C1 segment of cervical spinal cord (tissue), 14 donors: ENCODE data around the gene IQCK.
"Not testable (repeated sequence)": the region's sequence is repeated elsewhere in the genome, so short reads cannot be mapped to it uniquely, and the experiment has no call there.

Experiments
- DNase-seq, 14 donors: peaks; one replicate each; lab custom pipeline; 2025; lab: John Stamatoyannopoulos, UW

The IQCK gene

GRCh38 chr16:19716183-19716582 is 1.9 kb upstream of the IQCK start:
- no peak for DNase-seq

- DNase-seq: not testable (repeated sequence)
These were observed 1.3 kb upstream of the IQCK start for GRCh38 chr16:19716728-19717127.

DNA sequence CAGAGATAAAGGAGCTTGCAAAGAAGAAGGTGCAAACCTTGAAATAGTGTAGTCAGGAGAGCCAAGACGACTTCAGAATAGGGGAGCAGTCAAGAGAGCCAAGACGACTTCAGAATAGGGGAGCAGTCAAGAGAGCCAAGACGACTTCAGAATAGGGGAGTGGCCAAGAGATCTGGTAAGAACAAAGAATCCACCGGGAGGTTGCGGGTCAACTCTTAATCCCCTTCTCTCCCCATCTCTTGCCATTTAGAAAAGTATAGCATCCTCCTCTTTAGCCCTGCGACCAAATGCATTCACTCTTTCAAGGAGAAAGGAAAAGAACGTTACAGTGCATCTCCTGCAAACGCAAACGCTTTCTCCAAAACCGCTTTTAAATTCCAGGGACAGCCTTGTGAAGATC is 757 bp upstream of the IQCK start:
- no peak for DNase-seq

GRCh38 chr16:19718624-19718965 is 524 bp downstream of the IQCK start:
- DNase-seq: peak in 1 of 14 donors; percentile 51

GRCh38 chr16:19722269-19722952 is 4.3 kb downstream of the IQCK start:
- no peak for DNase-seq

DNA sequence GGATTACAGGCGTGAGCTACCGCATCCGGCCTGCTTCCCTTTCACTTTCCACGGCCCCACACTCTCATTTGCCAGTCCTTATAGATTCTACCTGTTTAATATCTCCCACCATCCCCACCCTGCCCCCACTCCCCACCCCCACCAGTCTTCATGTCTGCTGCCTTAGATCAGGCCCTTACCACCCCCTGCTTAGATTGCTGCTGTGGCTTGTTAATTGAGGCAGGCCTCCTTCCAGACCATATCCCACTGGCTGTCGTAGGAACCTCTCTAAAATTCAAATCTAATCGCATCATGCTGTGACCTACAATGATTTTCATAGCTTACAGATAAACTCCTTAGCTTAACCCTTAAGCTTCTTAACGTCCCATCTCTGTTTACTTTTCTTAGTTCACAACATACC is 4.9 kb downstream of the IQCK start:
- DNase-seq: no peak

DNA sequence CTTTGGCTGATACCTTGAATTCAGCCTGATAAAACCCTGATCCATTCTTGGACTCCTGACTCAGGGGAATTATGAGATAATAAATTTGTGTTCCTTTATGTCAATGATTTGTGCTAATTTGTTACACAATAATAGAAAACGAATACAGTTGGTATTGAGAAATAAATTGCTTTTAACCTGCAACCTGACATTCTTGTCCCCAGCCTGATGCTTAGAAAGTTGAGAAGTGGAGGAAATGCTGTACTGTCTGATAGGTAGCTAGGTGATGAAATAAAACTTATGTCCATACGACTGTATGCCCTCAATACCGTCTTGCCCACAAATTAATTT is 10.5 kb downstream of the IQCK start:
- DNase-seq: no peak

DNA sequence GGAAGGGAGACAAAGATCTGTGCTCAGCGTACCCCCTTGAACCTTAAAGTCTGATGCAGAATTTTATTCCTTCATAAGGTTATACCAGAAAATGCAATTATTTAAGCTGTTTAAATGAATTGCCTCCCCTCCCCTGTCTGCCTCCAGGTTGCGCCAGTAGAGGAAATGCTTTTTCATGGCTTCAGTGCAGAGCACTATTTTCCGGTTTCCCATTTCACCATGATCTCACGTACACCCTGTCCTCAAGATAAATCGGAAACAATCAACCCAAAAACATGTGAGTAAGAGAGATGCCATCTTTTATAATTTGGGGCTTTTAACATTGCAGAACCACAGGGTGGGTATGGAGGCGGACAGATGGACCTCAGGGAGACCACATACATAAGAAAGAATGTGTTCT is 15.5 kb downstream of the IQCK start:
- no peak for DNase-seq

- peak in 5 of 14 donors; percentile 3 to 96 (median 16) for DNase-seq
These were observed 17.2 kb downstream of the IQCK start for GRCh38 chr16:19735074-19735867.

DNA sequence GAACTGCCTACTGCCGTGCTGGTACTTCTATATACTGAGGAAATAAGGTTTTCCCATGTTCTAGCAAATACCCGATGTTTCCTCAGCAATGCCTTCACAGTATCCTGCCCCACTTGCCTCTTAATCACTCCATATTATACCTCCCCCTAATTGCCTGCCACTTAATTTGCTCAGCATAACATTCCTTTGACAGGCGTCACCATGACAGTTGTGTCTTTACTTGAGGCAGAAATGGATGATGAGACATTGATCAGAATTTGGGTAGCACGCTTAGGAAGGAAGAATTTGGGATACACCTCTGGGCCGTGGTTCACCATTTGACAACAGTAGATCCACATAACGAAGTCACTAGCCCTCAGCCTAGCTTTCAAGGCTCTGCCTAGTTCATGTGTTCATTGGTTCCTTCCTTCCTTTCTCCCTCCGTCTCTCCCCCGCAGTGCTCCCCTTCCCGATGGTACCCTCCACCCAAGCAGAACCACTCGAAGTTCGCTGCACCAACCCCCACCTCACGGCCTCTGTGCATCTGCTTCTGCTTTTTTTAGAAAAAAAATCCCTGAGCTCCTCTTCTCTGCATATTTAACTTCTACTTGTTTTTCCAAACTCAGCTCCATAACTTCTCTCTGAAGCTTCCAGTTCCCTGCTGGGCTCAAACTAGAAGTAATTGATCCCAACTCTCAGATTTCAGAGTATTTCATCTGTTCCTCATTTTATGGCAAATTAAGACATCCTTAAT is 19.4 kb downstream of the IQCK start:
- no peak for DNase-seq

- no peak for DNase-seq
These were observed 23.3 kb downstream of the IQCK start for GRCh38 chr16:19741354-19741753.

DNA sequence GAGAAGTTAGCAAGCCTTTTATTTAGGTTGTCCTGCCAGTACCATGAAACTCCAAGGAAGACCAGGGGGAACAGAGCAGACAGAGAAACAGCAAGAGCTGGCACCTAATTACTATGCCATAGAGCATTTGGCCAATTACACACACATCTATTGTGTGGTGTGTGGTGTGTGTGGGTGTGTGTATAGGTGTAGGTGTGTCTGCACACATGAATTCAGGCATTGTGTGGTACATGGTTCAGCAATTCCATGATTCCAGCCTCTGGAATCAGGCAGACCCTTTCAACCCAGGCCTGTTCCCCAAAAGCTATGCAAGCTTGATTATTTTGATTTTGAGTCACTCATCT is 25.7 kb downstream of the IQCK start:
- DNase-seq: no peak

DNA sequence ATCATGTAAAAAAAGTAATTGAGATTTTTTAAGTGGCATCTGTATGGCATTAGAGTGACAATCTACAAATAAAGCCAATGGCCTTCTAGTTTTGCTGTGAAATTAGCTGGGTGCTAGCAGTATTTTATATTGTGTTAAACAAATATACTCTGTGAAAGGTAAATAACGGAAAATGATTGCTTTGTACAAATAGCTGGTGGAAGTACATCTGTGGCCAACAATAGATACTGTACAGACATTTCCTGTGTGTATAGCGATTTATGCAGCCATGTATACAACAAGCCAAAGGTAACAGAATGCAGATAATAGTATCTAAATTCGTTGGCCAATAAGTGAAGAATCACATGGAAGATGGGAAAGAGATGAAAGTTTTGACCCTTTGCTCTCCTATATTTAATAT is 26.6 kb downstream of the IQCK start:
- no peak for DNase-seq

- peak in 1 of 14 donors; percentile 55 for DNase-seq
These were observed 27.4 kb downstream of the IQCK start for GRCh38 chr16:19745286-19746010.

DNA sequence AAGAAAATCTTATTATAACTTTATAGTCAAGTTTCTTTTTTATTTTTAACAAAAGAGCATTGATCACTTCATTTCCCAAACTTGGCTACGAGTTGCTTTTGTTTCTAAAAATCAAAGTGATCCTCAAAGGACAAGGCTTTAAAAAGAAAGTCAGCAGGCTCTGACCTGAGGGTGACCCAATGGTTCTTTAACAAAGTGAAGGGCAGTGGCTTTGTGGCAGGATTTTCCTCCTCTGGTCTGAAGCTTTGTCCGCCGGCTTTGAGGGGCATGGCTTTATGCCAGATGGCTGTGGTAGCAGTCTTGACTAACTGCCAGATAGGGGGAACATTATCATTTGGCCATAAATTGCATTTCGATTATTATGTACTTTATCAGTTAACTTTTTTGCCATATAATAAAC is 28.5 kb downstream of the IQCK start:
- no peak for DNase-seq

- no peak for DNase-seq
These were observed 30.5 kb downstream of the IQCK start for GRCh38 chr16:19748389-19749168.

GRCh38 chr16:19749571-19750080 is 31.6 kb downstream of the IQCK start:
- no peak for DNase-seq

DNA sequence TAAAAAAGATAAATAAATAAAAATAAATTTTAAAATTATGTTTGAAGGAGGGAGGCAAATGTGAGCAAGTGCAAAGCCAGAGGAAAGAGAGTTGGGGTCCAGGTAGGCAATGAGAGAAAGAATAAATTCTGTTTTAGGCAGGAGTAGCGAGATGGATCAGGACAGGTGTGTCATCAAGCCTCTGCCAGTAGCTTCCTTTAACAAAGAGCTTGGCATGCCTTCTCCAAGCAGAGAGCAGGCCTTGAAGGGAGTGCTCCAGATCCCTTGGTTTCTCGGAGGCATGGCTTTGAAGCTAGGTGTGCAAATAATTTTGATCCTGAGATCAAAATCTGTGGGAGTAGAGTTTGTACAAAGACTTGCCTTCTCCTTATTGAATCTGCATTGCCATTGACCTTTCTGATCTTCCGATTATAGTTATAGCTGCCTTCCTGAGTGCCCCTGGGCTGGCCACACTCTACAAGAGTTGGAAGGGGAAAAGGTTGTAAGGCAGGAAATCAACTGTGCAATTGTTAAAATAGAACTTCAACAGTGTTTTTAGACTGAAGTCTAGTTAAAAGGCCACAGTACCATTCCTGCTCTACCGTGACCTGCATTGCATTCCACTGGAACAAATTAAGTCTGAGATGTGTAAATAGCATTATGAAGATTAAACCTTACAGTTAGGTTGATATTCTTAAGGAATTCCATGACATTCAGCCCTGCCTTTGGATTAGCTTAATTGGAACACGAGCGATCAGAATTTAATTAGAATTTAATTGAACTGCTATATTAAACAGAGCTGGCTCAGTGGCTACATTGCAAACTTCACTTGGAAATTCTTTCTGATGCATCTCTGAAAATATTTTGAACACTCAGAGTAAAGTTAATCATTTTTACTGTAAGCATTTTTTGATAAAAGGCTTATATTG is 33.7 kb downstream of the IQCK start:
- no peak for DNase-seq

DNA sequence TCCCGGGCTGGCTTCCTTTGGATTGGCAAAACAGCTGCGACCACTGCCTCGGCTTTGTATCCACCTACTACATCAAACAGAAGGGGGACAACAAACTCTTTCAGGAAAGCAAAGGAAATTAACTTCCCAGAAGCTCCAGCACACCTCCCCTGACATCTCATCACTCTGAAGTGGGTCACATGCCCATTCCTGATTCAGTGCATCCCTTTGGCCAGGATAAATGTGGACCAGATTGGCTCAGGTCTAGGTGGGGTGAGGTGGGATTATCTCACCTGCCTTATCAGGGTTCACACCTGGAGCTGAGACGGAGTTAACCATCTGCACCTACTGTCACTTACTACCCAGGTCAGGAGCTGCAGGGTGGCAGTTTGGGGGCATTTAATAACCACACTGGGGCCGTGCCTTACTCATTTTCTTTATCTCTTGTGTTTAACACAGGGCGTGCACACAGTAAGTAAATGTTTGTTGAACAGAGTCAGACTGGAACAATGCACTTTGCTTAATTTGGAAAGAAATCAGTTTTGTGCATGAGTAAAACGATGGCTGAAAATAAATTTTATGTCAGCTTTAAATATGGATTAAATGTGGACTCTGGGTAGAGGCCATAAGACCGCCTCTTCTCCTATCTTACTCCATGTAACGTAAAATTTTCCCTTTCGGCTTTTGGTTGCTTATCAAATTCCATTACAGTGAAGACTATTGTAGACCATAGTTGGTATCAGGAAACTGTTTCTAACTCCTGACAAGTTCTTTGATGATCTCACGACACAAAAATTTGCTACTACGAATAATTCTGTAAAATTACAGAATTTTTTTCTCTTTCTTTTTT is 36.0 kb downstream of the IQCK start:
- no peak for DNase-seq
